GM19324 (cell line): ENCODE data around the gene MALT1.

Experiments used
- ATAC-seq: cut with Tn5 transposase; IDR thresholded peaks from one replicate; pipeline ENCODE4 v1.9.1; 2021; ENCODE audit warnings: mild to moderate bottlenecking, moderate library complexity; ENCODE audit not compliant: unreplicated experiment, low FRiP score

Gene MALT1

GRCh38 chr18:58682429-58683069 lies 11.3 kb downstream of the MALT1 start:
- ATAC-seq, result no peak

- ATAC-seq, result no peak
These were observed 16.6 kb downstream of the MALT1 start for GRCh38 chr18:58687871-58688308.

GRCh38 chr18:58690259-58690658 lies 19.0 kb downstream of the MALT1 start:
- ATAC-seq, result no peak

- no peak for ATAC-seq
These were observed 20.0 kb downstream of the MALT1 start for GRCh38 chr18:58691256-58691655.

GRCh38 chr18:58692422-58693185 lies 21.3 kb downstream of the MALT1 start:
- no peak for ATAC-seq

- no peak for ATAC-seq
These were observed 23.0 kb downstream of the MALT1 start for GRCh38 chr18:58694221-58694620.

- ATAC-seq, result no peak
These were observed 23.6 kb downstream of the MALT1 start for GRCh38 chr18:58694720-58695468.

GRCh38 chr18:58695772-58696171 lies 24.5 kb downstream of the MALT1 start:
- no peak for ATAC-seq

- ATAC-seq, result no peak
These were observed 25.9 kb downstream of the MALT1 start for GRCh38 chr18:58697146-58697545.

GRCh38 chr18:58698701-58699193 lies 27.5 kb downstream of the MALT1 start:
- no peak for ATAC-seq

- ATAC-seq, result no peak
These were observed 28.3 kb downstream of the MALT1 start for GRCh38 chr18:58699551-58699950.

GRCh38 chr18:58700209-58700608 lies 28.9 kb downstream of the MALT1 start:
- no peak for ATAC-seq

- no peak for ATAC-seq
These were observed 41.7 kb downstream of the MALT1 start for GRCh38 chr18:58712930-58713329.

GRCh38 chr18:58714259-58714658 lies 43.0 kb downstream of the MALT1 start:
- no peak for ATAC-seq

GRCh38 chr18:58714821-58715220 lies 43.6 kb downstream of the MALT1 start:
- no peak for ATAC-seq

- no peak for ATAC-seq
These were observed 44.3 kb downstream of the MALT1 start for GRCh38 chr18:58715540-58715939.

- ATAC-seq, result no peak
These were observed 44.9 kb downstream of the MALT1 start for GRCh38 chr18:58716060-58716756.

GRCh38 chr18:58721566-58722239 lies 50.4 kb downstream of the MALT1 start:
- ATAC-seq, result no peak

- no peak for ATAC-seq
These were observed 52.7 kb downstream of the MALT1 start for GRCh38 chr18:58723810-58724602.
